CD4-positive, alpha-beta T cell treated with Interleukin-6 at 100 ng/mL for 8 hours (primary cell): Measurements from ENCODE around the gene TSC22D1.

ENCODE experiments used
- DNase-seq: peaks from one replicate; pipeline ENCODE4 v3.0.0-alpha.2; 2020; ENCODE audit warnings: mixed read lengths, low spot score

Gene TSC22D1

DNA sequence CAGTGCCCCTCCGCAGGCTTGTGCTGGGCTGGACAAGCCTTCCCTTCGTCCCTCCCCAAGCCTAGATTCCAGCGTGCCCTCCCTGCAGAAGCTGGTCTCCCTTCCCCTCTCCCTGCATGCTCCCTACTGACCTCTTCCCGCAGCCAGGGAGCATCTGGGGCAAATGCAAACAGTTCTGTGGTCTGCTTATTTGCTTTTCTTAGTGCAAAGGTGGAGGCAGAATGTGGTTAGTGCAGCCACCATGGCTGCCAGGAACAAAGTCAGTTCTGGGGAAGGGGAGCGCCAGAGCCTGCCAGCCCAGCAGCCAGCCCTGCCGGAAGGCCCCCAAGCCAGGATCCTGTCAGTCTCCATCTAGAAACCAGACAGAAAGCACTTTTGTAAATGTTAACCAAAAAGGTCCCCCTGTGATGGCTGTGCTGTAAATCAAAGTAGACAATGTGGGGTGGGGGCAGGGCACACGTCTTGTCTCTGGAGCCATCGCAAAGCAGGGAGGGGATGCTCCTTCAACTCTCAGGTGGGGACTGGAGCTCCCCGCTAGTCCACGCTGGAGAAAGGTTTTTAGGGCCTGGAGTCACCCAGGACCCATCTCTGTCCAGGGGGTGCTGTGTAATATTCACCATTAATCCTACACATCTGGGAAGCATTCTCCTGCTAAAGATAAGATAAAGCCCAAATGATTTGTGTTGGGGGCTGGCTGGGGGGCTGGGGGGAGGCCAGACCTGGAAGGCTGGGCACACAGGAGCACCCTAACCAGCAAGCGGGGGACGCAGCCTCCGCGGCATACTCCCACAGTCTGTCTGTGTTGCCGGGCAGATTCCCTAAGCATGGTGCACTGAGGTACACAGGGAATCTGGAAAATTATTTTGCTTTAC is 171.6 kb downstream of the TSC22D1 start:
- no peak for DNase-seq

DNA sequence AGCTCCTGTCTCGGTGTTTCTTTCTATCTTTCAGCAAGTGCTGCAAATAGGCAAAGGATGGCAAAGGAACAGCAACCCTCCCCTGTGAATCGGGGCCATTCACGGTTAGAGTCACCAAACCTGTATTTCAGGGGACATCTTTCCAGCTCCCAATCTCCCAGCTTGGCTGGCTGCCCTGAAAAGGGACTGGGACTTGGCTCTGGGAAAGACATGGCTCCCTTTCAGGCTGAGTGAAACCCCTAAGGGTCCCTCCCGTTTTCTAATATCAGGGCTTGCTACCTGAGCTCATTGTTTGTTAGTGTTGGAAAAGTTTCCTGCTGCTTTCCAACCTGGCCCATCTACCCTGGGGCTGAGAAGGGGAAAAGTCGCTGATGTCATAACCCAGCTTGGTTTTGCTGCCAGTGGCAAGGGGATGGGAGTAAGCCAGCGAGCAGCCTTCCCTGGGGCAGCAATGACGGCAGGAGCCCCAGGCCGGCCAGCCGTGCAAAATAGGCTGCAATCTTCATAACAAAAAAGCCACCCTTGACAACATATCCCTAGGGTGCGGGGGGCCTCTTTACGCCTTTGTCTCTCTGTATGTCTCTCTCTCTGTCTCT is 172.6 kb downstream of the TSC22D1 start:
- no peak for DNase-seq

DNA sequence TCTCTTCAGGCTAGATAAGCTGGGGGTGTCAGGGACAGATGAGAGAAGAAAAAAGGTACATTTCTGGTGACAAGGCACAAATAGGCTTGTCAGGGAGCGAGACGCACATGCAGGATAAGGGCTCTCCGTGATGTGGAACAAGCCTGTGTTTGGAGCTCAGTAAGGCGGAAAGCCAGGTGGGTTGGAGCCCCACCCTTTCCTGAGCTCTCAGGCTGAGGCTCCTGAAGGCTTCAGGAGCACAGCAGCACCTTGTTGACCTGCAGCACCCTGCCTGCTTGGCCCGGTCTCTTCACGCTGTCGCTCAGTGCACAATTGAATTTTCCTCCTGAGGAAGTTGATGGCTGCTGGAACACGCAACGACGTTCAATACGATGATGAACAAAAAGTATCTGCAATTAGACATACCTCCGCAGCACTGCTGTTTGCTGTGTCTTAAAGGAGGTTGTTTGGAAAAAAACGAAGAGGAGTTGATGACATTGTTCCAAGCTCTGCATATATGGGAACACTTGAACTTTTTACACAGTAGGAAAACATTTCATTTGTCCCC is 173.2 kb downstream of the TSC22D1 start:
- DNase-seq: no peak

DNA sequence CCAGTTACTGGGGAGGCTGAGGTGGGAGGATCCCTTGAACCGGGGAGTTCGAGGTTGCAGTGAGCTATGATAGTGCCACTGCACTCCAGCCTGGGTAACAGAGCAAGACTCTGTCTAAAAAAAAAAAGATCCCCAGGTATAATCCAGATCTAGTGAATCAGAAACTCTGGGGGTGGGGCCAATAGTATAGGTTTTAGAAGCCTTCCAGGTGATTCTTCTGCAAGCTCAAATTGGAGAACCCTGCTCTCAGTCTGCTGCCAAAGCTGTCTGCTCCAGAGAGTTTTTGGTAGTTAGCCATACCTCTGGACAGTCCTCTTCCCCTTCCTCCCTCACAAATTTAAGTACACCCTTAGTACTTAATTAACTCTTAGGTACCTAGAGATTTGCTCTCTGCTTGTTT is 174.6 kb downstream of the TSC22D1 start:
- DNase-seq: no peak

DNA sequence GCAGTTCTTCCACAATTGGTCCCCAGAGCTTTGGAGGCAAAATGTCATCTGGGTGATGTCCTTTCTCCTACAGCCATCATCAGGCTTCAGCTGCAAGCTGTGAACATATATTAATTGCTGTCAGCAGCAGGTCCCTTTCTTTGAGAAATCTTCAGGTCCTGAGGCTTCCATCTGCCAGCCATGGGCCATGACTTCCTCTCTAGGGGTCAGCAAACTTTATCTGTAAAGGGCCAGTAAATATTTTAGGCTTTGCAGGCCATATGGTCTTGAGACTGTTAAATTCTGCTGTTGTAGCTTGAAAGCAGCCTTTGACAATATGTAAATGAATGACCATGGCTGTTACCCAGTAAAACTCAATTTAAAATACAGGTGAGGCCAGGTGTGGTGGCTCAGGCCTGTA is 175.4 kb downstream of the TSC22D1 start:
- DNase-seq: no peak

DNA sequence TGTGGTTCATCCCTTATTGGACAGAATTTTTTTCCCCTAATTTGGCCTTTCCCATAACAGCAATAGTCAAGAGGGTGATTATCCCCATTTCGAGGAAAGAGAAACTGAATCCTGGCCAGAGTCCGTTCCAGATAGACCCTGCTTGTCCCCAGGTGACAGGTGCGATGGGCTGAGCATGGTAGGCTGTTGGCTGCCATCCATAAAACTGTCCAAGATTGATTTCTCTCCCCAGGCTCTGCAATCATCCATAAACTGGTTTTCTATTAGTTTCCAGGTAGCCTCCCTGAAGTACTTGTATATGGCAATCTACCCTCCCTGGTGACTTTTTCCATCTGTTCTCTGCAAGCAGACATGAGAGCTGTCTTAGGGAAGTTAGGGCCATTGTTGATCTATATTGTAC is 177.1 kb downstream of the TSC22D1 start:
- DNase-seq: no peak

DNA sequence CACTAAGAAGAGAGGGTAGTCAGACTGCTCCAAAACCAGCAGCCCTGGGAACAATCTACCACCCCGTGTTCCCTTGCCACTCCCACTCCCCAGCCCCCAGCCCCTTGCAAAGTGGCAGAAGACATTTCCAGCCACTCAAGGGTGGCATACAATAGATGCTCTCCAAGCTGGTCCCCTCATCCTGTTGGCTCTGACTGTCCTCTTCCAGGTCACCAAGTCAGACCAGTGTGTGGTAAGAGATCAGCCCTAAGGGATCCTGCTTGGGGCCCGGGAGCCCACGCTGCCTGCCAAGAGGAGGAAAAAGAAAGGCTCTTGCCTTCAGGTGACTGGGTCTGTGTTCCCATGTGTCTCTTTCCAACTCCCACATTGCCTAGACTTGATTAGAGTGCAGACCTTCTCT is 177.5 kb downstream of the TSC22D1 start:
- DNase-seq: no peak

DNA sequence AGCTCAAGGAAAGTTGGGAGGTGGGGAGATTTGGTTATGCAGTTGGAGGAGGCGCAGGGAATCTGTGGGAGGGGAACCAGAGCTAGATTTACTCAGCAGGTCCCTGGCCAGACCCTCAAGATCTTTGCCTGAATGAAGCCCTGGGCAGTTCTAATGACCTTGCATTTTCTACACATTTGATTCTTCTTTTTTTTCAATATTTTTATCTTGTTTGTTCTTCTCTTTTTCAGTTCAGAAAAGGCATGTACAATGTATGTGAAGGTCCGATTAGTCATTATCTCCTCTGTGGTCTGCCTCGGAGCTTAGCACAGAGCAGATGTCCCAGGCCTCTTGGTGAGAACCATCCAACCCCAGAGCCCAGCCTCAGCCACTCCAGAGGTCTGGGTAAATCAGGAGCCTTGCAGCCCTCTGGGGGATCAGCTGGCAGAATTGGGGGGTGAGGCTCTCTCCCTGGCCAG is 178.3 kb downstream of the TSC22D1 start:
- DNase-seq: no peak

DNA sequence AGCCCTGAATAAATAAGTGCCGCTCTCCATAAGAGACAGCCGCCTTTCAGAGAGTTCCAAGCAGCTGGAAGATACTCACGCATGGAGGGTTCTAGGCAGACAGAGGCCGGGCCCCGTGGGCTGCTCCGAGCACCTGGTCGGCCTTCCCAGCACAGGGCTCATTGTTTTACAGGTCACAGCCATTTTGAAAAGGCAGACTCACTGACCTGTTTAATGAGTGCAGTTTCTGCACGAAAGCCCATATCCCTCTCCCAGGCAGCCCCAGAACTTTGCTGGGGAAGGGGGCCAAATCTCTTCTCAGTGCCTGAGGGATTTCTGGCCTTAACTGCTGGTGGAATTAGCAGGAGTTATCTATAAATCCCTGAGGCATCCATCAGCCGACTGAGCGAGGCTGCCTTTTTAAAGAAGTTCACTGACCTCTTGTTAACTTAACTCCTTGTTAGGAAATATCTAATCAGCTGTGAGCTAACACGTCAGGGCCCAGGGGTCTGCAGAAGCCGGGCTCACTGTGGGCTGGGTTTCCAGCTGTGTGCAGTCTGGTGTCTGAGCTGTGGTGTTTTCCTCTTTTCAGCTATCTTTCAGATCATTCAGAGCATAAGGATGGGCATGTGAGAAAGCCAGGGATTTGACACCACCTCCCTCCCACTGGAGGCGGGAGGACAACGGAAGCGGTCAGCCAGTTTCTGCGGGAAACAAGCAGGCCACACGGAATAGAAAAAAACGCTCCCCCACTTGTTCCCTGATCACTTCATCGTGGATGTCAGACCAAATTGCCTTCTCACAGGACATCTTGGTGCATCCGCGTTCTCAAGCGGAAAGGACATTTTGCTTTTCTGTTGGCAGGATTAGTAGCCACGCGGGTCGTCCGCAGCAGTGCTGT is 179.2 kb downstream of the TSC22D1 start:
- no peak for DNase-seq

DNA sequence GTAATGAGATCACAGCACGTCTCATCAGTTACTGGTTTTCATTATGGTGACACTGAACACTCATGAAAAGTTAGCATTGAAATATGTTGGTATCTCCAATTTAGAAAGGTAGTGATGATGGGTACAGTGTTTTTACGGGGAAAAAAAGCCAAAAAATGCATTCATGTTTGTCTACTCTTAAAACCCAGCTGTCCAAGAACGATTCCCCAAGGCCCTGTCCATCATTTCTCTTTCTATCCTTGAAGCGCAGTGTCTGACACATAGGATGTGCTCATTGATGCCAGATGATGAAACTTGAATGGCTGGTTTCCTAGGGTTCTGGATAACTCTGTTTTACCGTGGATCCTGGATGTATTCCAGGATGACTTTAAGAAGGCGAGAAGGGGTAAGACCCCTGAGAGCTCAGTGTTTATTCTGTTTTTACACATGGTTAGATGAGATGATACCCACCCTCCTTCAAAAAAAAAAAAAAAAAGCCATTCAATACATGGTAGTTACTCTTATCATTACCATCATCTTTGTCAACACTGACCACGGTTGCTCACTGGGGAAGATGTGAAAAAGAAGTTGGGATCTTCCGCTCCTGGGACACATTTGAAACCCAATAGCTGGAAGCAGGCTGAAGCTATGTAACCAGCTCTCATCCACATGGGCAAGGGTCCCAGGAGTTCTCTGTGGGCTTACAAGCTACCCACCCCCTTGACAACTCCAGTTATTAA is 180.0 kb downstream of the TSC22D1 start:
- no peak for DNase-seq

DNA sequence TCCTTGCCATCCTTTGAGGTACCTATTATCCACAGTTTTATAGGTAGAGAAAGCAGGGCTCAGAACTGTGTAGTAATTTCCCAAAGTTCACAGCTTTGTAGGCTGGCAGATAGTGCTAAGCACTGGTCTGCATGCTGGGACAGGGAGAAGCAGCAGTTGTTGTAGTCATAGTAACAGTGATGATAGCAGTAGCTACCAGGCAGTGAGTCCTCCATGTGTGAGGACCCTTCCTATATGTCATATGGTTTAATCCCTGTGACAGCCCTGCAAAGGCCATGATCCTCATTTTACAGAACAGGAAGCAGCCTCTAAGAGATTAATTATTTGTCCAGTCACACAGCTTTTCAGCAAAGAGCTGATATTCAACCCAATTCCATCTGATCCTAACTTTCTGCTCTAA is 181.5 kb downstream of the TSC22D1 start:
- DNase-seq: no peak

DNA sequence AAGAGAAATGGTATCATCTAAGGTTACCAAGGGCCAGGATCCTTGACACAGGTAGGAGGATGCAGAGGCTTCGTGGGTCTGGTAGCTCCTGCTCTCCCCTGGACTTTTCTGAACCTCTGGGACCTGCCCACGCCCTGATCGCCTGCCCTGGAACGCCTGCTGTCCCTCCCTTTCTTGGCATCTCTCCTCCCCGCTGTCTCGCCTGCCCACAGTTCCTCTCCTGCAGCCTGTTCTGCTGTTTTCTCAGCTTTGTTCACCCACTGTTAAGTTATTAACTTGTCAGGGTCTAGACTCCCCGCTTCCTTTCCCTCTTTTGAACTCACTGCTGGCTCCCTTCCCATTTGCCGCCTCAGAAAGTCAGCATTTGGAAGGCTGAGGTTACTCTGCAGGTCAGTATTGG is 182.7 kb downstream of the TSC22D1 start:
- DNase-seq: no peak

DNA sequence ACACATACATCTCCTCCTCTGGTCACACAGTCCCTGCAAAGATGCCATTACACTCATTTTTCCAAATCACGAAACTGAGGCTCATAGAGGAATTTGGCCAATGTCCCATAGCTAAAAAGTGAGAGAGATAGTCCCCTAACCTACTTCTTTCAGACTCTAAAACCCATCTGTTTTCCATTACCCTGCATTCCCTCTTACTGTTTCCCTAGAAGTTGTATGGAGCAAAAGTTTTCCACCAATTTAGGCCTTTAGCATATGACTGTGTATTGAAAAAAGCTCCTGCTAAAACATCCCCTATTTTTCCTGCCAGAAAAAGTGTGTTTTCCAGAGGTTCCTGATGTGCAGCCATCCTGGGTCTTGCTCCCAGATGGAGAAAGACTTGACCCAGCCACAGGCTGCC is 186.3 kb downstream of the TSC22D1 start:
- no peak for DNase-seq

DNA sequence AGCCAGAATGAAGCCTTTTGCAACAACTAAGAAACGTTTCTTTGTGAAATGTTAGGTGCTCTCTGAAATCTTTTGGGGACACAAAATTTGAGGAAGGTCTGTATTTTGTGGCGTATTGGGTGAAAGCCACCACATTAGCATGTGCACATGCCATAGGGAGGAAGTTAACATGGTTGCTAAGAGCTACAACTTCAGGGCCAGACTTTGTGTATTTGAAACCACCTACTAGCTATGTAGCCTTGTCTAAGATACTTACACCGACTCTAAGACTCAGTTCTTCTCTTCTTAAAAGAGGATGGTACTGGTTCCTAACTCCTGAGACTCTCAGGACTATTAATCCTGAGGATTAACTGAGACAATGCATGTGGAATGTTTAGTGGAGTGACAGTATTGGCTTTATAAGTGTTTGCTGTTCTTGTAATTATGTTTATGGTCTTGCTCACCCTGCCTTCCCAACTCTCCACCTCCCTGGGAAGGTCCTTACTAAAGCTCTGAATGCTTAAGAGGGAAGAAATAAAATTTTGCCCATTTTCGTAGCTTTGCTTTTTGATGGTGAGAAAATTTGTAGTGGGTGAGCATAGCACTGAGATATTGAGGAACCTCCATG is 187.0 kb downstream of the TSC22D1 start:
- no peak for DNase-seq

DNA sequence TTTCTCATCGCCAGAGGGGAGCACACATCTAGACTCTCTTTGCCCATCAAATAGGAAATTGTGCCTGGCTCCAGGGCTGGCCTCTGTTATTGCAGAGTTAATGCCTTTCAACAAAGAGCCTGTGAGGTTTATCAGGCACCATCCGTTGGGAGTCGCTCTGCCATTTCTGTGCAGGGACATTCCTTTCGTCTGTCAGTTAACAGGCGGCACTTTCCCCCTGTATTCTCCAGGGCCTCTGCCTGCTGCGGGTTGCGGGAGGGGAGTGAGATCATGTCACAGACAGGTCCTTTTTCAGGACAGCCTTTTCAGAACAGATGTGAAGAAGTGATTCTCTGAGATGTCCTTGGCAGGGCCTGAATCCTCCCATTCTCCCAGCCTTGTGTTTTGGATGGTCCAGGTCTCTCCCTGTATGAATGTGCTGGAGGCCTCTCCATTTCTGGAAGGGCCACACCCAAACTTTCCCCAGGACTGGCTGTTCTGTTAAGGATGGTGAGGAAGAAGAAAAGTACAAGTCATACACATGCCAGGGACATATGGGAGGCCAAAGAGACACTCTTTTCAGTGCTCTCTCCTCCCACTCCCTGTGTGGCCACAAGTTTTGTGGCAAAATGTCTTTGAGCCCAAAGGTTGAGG is 187.6 kb downstream of the TSC22D1 start:
- DNase-seq: no peak

DNA sequence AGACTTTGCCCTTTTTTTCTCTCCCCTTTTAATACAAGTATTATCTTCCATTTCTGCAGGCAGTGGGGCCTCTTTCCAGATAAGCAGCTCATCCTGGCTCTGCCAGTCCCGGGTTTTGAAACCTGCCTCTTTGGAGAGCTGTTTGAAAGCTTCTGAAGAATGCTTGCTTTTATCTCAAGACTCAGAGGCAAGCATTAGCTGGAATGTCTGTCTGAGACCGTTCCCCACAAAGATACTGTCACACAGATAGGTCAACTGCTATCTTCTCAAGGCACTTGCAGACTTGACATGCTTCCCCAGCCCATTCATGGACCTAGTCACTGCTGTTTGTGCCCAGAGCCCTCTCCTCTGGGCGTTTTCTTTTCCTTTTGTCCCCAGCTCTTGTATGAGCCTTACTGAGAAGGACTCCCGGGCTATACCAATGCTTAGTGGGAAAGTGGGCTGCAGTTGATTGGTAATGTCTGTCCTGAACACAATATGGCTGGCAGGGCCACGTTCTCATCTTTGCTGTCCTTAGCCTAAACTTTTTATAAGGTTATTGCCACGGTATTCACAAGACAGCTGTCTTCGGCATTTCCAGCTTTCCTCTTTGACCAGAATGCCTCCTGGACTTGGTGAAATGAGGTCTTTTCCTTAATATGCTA is 189.1 kb downstream of the TSC22D1 start:
- DNase-seq: no peak

DNA sequence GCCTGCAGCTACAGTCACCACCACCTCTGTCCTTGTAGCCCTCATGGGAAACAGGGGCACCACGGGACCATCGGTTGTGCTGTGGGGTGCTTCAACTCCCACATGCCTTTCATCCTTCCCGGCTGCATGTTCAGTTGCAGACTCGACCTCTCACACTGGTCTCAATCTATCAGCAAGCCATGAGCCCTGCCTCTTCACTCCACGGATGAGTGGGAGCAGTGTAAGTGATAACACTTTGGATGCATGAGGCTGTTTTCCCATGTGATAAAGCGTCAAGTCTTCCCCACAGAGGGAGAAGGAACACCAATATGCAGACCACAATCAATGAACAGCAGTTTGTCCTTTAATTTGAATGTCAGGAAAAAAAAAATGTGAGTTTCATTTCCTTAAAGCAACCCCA is 190.3 kb downstream of the TSC22D1 start:
- DNase-seq: no peak

DNA sequence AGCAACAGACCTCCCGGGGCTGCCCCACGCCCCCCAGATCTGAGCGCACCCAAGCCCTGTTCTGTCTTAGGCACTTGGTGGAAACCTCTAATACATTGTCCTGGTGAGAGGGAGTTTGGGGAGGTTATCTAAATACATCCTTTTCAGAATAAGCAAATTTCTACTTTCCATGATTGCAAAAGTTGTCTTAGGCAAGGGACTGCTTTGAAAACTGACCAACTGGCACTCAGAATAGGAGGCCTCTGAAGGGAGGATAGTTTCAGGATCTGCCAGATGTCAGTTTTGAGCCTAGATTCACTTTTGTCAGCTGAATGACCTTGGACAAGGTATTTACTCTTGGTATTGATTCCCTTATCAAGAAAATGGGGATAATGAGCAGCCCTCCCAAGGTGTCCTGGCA is 190.7 kb downstream of the TSC22D1 start:
- no peak for DNase-seq

DNA sequence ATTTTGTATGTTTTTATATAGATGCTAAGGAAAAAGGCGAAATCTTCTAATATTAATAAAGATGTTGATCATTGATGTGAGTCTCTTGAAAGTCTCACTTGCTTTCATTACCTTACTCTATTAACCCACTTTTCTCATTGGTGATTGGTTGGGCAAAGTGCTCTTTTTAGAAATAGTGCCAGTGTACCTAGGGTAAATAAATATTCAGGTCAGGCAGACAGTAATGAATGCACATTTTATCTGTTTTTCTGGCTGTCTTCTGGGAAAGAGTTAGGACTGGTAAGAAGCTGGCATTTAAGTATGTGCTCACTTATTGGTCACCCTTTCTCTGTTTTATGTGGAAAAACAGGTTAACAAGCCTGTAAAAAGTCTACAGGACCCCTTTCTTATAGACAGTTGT is 191.4 kb downstream of the TSC22D1 start:
- DNase-seq: no peak

DNA sequence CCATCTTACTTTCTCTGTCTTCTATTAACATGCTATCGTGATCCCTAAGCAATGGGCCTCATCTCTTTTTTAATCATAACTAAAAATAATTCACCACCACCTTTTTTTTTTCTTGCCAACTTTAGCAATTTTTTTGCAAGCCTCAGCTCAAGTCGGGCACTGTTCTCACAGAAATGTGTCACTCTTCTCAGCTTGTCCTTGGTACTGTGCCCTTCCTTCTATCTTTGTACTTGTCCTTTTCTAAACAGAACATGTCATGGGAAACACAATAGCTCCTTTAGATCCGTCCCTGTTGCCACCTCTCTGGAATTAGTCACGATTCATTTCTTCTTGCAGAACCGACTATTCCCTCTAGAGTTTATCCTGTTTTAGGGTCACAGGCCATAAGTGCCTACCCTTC is 192.2 kb downstream of the TSC22D1 start:
- DNase-seq: no peak
